Neural cell (in vitro differentiated cells): ENCODE results near the gene PSMD8. TPM values are rescaled to one million over a fixed set of nuclear protein-coding genes. Genes with fewer than 3 reads are reported as not detected.

ENCODE experiments used
- H2AFZ ChIP-seq: fragments of 200-600, 300-800 bp; sonication (generic), shearing (Covaris generic); 2 replicates; pipeline ENCODE4 v1.6.0; 2014; ENCODE audit warnings: low read depth, mild to moderate bottlenecking, antibody characterized with exemption, low read length, moderate library complexity
- H3F3A ChIP-seq: fragments of 200-600 bp; shearing (Covaris generic); 2 replicates; pipeline ENCODE4 v1.6.1; 2016; ENCODE audit warnings: mild to moderate bottlenecking, moderate library complexity, mixed read lengths, antibody characterized with exemption, low read length; ENCODE audit not compliant: insufficient read depth, poor library complexity, severe bottlenecking
- H3K27ac ChIP-seq: fragments of 200-600, 300-800 bp; sonication (generic), shearing (Covaris generic); 2 replicates; pipeline ENCODE4 v1.5.1; 2014; ENCODE audit warnings: mild to moderate bottlenecking, low read length, moderate library complexity
- H3K27me3 ChIP-seq: fragments of 300-800, 200-600 bp; sonication (generic), shearing (Covaris generic); 2 replicates; pipeline ENCODE4 v1.6.0; 2014; ENCODE audit warnings: mild to moderate bottlenecking, low read depth, low read length, moderate library complexity; ENCODE audit not compliant: insufficient read depth
- H3K36me3 ChIP-seq: fragments of 300-800, 200-600 bp; sonication (generic), shearing (Covaris generic); 2 replicates; pipeline ENCODE4 v1.5.1; 2014; ENCODE audit warnings: mild to moderate bottlenecking, antibody characterized with exemption, low read length, moderate library complexity; ENCODE audit not compliant: insufficient read depth
- H3K4me2 ChIP-seq: fragments of 300-800, 200-600 bp; sonication (generic), shearing (Covaris generic); 2 replicates; pipeline ENCODE4 v1.6.0; 2014; ENCODE audit warnings: mild to moderate bottlenecking, low read length
- H3K4me3 ChIP-seq: fragments of 300-800, 200-600 bp; sonication (generic), shearing (Covaris generic); 2 replicates; pipeline ENCODE4 v1.5.1; 2014; ENCODE audit warnings: mild to moderate bottlenecking, low read length, moderate library complexity
- H3K79me2 ChIP-seq: fragments of 200-600 bp; shearing (Covaris generic); replicated peaks from 2 replicates; pipeline ENCODE4 v1.6.0; 2014; ENCODE audit warnings: mild to moderate bottlenecking, low read length, moderate library complexity; ENCODE audit not compliant: insufficient read depth
- H3K9ac ChIP-seq: fragments of 300-800, 200-600 bp; sonication (generic), shearing (Covaris generic); 2 replicates; pipeline ENCODE4 v1.6.1; 2016; ENCODE audit warnings: mild to moderate bottlenecking, low read length, mixed read lengths
- H3K9me2 ChIP-seq: fragments of 200-600 bp; shearing (Covaris generic); 2 replicates; pipeline ENCODE4 v1.6.1; 2016; ENCODE audit warnings: mild to moderate bottlenecking, low read length, mixed read lengths; ENCODE audit not compliant: insufficient read depth
- H3K9me3 ChIP-seq: fragments of 200-600, 300-800 bp; sonication (generic), shearing (Covaris generic); 2 replicates; pipeline ENCODE4 v1.6.1; 2016; ENCODE audit warnings: mild to moderate bottlenecking, mixed run types, low read length, moderate library complexity, mixed read lengths
- H4K20me1 ChIP-seq: fragments of 200-600 bp; shearing (Covaris generic); 2 replicates; pipeline ENCODE4 v1.6.1; 2016; ENCODE audit warnings: mild to moderate bottlenecking, mixed run types; ENCODE audit not compliant: insufficient read depth
- CTCF ChIP-seq: fragments of 450-650 bp; IDR thresholded peaks from 2 replicates; pipeline ENCODE4 v1.5.1; 2014; ENCODE audit warnings: antibody characterized with exemption, mild to moderate bottlenecking, moderate library complexity; ENCODE audit not compliant: poor library complexity, severe bottlenecking
- EP300 ChIP-seq: fragments of 450-650 bp; conservative IDR thresholded peaks from 2 replicates; pipeline ENCODE4 v1.6.1; 2014; ENCODE audit warnings: antibody characterized with exemption, mild to moderate bottlenecking, moderate library complexity; ENCODE audit not compliant: poor library complexity, severe bottlenecking
- EZH2 ChIP-seq: fragments of 200-600, 300-800 bp; shearing (Covaris generic), sonication (generic); IDR thresholded peaks from 2 replicates; pipeline ENCODE4 v1.6.1; 2014; ENCODE audit warnings: antibody characterized with exemption, low read length, borderline replicate concordance, mild to moderate bottlenecking; ENCODE audit not compliant: insufficient read depth, poor library complexity, severe bottlenecking
- MXI1 ChIP-seq: fragments of 450-650 bp; conservative IDR thresholded peaks from 2 replicates; pipeline ENCODE4 v1.6.1; 2014; ENCODE audit warnings: antibody characterized with exemption, mild to moderate bottlenecking; ENCODE audit not compliant: poor library complexity, severe bottlenecking
- POLR2AphosphoS5 ChIP-seq: IDR thresholded peaks from 2 replicates; pipeline ENCODE4 v1.6.1; 2012
- RAD21 ChIP-seq: fragments of 450-650 bp; conservative IDR thresholded peaks from 2 replicates; pipeline ENCODE4 v1.6.1; 2014; ENCODE audit warnings: antibody characterized with exemption, mild to moderate bottlenecking, moderate library complexity
- SMC3 ChIP-seq: fragments of 450-650 bp; conservative IDR thresholded peaks from 2 replicates; pipeline ENCODE4 v1.6.1; 2014; ENCODE audit warnings: antibody characterized with exemption, mild to moderate bottlenecking, moderate library complexity; ENCODE audit not compliant: poor library complexity
- TAF1 ChIP-seq: IDR thresholded peaks from 2 replicates; pipeline ENCODE4 v1.6.1; 2012; ENCODE audit warnings: low read depth
- polyA plus RNA-seq: library from polyadenylated mRNA; depleted of rRNA; stranded (reverse); fragments of >200 nt; gene quantifications from 2 replicates; pipeline ENCODE4 v1.2.3, GENCODE V29; 2014
- TF ChIP-seq, protein P1 (sequence below): IDR thresholded peaks from 2 replicates; pipeline ENCODE4 v1.6.1; 2012; ENCODE audit warnings: borderline replicate concordance

PSMD8 gene
- polyA plus RNA-seq, 1 donor from 2014 or later, result 334 TPM

GRCh38 chr19:38350883-38351282, 23.5 kb upstream of the PSMD8 start:
- Histone ChIP-seq H3K79me2 (no peaks in the 10 kb centered on the region), H3K36me3 (no peaks in the 10 kb centered on the region), H3K9me2 (no peaks in the 10 kb centered on the region), H3K9me3 (no peaks in the 10 kb centered on the region), H3K9ac (no peak overlapping the region), H2AFZ (no peak overlapping the region), H3K27me3 (no peaks in the 10 kb centered on the region), H4K20me1 (no peaks in the 10 kb centered on the region), H3K4me3 (no peak overlapping the region), H3K4me2 (no peak overlapping the region), H3K27ac (no peak overlapping the region), H3F3A (no peaks in the 10 kb centered on the region)
- TF ChIP-seq CTCF (no peak), POLR2AphosphoS5 (no peak), MXI1 (no peak), EP300 (no peak), RAD21 (no peak), SMC3 (no peak), TAF1 (no peak), EZH2 (no peak)
- TF ChIP-seq, protein P1, sequence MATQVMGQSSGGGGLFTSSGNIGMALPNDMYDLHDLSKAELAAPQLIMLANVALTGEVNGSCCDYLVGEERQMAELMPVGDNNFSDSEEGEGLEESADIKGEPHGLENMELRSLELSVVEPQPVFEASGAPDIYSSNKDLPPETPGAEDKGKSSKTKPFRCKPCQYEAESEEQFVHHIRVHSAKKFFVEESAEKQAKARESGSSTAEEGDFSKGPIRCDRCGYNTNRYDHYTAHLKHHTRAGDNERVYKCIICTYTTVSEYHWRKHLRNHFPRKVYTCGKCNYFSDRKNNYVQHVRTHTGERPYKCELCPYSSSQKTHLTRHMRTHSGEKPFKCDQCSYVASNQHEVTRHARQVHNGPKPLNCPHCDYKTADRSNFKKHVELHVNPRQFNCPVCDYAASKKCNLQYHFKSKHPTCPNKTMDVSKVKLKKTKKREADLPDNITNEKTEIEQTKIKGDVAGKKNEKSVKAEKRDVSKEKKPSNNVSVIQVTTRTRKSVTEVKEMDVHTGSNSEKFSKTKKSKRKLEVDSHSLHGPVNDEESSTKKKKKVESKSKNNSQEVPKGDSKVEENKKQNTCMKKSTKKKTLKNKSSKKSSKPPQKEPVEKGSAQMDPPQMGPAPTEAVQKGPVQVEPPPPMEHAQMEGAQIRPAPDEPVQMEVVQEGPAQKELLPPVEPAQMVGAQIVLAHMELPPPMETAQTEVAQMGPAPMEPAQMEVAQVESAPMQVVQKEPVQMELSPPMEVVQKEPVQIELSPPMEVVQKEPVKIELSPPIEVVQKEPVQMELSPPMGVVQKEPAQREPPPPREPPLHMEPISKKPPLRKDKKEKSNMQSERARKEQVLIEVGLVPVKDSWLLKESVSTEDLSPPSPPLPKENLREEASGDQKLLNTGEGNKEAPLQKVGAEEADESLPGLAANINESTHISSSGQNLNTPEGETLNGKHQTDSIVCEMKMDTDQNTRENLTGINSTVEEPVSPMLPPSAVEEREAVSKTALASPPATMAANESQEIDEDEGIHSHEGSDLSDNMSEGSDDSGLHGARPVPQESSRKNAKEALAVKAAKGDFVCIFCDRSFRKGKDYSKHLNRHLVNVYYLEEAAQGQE, result no peak

DNA sequence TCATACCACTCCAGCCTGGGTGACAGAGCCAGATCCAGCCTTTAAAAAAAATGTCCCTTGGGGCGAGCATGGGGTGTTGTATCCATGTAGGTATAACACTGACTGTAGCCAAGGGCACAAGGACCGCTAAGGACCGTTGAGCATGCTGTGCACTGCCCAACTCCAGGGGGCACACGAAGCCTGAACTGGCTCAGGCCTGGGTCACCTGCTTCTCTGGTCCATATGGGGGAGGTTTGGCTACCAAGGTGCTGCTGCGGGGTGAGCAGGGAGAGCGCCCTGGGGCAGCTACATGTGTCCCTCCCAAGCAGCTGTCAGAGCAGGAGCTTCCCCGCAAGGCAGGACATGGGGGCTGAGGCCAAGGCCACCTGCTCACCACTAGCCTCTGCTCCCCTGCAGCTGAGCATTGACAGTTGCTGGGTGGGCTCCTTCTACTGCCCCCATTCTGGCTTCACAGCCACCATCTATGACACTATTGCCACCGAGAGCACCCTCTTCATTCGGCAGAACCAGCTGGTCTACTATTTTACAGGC, 22.4 kb upstream of the PSMD8 start:
- H2AFZ ChIP-seq, result no peak overlapping the region
- H3F3A ChIP-seq, result no peaks in the 10 kb centered on the region
- H3K4me2 ChIP-seq, result no peak overlapping the region
- no peak overlapping the region for H3K9ac ChIP-seq
- H3K36me3 ChIP-seq, result no peaks in the 10 kb centered on the region
- no peaks in the 10 kb centered on the region for H3K27me3 ChIP-seq
- H3K27ac ChIP-seq, result no peak overlapping the region
- no peaks in the 10 kb centered on the region for H3K9me3 ChIP-seq
- no peak overlapping the region for H3K4me3 ChIP-seq
- TF ChIP-seq RAD21 (no peak), EP300 (no peak), MXI1 (no peak), TAF1 (no peak), EZH2 (no peak), POLR2AphosphoS5 (no peak), CTCF (no peak), SMC3 (no peak)
- TF ChIP-seq, protein P1, result no peak
- H4K20me1 ChIP-seq, result no peaks in the 10 kb centered on the region
- no peaks in the 10 kb centered on the region for H3K79me2 ChIP-seq
- H3K9me2 ChIP-seq, result no peaks in the 10 kb centered on the region
